HUDEP-2 (cell line): ENCODE data around the gene AGBL4.
A peak's percentile ranks its signal among the peaks of the same experiment; 100 is the strongest.

Experiments used
- DNase-seq, 76 experiments: peaks; one replicate each; lab custom pipeline; 2025; ENCODE audit not compliant: unreplicated experiment in 76 of 76; lab: John Stamatoyannopoulos, UW

The AGBL4 gene

GRCh38 chr1:49199564-49199963 lies 824.2 kb downstream of the AGBL4 start:
- DNase-seq, result no peak

- no peak for DNase-seq
Observed at GRCh38 chr1:49197081-49197480, 826.7 kb downstream of the AGBL4 start.

GRCh38 chr1:49190138-49190537 lies 833.6 kb downstream of the AGBL4 start:
- DNase-seq, result no peak

- DNase-seq, result no peak
Observed at GRCh38 chr1:49187056-49187455, 836.7 kb downstream of the AGBL4 start.

- DNase-seq, result no peak
Observed at GRCh38 chr1:49185450-49185980, 838.2 kb downstream of the AGBL4 start.

- DNase-seq, result no peak
Observed at GRCh38 chr1:49183489-49183888, 840.3 kb downstream of the AGBL4 start.

GRCh38 chr1:49181033-49181432 lies 842.7 kb downstream of the AGBL4 start:
- DNase-seq, result no peak

GRCh38 chr1:49171941-49172593 lies 851.7 kb downstream of the AGBL4 start:
- no peak for DNase-seq

GRCh38 chr1:49166031-49166430 lies 857.7 kb downstream of the AGBL4 start:
- DNase-seq, result no peak

GRCh38 chr1:49163031-49163430 lies 860.7 kb downstream of the AGBL4 start:
- DNase-seq, result peak in 1 of 76 experiments; percentile 3

- no peak for DNase-seq
Observed at GRCh38 chr1:49160677-49161076, 863.1 kb downstream of the AGBL4 start.

- DNase-seq, result no peak
Observed at GRCh38 chr1:49136738-49137251, 887.0 kb downstream of the AGBL4 start.

- no peak for DNase-seq
Observed at GRCh38 chr1:49125746-49126145, 898.0 kb downstream of the AGBL4 start.

- DNase-seq, result no peak
Observed at GRCh38 chr1:49111931-49112330, 911.8 kb downstream of the AGBL4 start.

GRCh38 chr1:49106445-49106844 lies 917.3 kb downstream of the AGBL4 start:
- DNase-seq, result no peak

- no peak for DNase-seq
Observed at GRCh38 chr1:49104575-49104974, 919.2 kb downstream of the AGBL4 start.

- DNase-seq, result no peak
Observed at GRCh38 chr1:49102752-49103151, 921.0 kb downstream of the AGBL4 start.

- no peak for DNase-seq
Observed at GRCh38 chr1:49098866-49099265, 924.9 kb downstream of the AGBL4 start.

GRCh38 chr1:49086327-49086726 lies 937.4 kb downstream of the AGBL4 start:
- DNase-seq, result no peak

GRCh38 chr1:49085079-49085478 lies 938.7 kb downstream of the AGBL4 start:
- no peak for DNase-seq

- no peak for DNase-seq
Observed at GRCh38 chr1:49060766-49061165, 963.0 kb downstream of the AGBL4 start.

- DNase-seq, result no peak
Observed at GRCh38 chr1:49059087-49059486, 964.7 kb downstream of the AGBL4 start.

- no peak for DNase-seq
Observed at GRCh38 chr1:49052102-49052501, 971.7 kb downstream of the AGBL4 start.
